Endothelial cell of umbilical vein (primary cell): Measurements from ENCODE around the gene ZNF598. TPM values are rescaled to one million over a fixed set of nuclear protein-coding genes. Genes with fewer than 3 reads are reported as not detected.

Source experiments
- BruUV-seq: library from RNA; stranded (reverse); fragments of 400-500 nt; replicated peaks from 2 replicates; lab custom pipeline; 2021; lab: Mats Ljungman, UMichigan
- CTCF ChIA-PET: fragments of 300-600, 350-600 bp; sonication (Branson Sonifier 250); formaldehyde crosslinking; loops from one replicate; lab custom pipeline; 2021; ENCODE audit warnings: antibody characterized with exemption, inconsistent platforms; lab: Charles Lee
- POLR2A ChIA-PET: fragments of 300-600, 350-600 bp; sonication (Branson Sonifier 250); formaldehyde crosslinking; loops from one replicate; lab custom pipeline; 2021; ENCODE audit warnings: antibody characterized with exemption, inconsistent platforms; lab: Charles Lee
- DNase-seq: peaks from one replicate; pipeline ENCODE4 v3.0.0-alpha.2; 2011; ENCODE audit warnings: low read depth, low spot score
- FAIRE-seq: peaks from 2 replicates; lab custom pipeline; 2011; peaks lifted over from hg19 to GRCh38; lab: Jason Lieb, UNC
- H2AFZ ChIP-seq: 2 replicates; pipeline ENCODE4 v1.6.0; 2012; ENCODE audit warnings: low read depth, low read length, control low read depth, inconsistent platforms
- H3K27ac ChIP-seq: 2 replicates; pipeline ENCODE4 v1.5.1; 2011; ENCODE audit warnings: low read depth, mild to moderate bottlenecking, control low read depth, low read length, moderate library complexity; ENCODE audit not compliant: insufficient read depth
- H3K27me3 ChIP-seq, 2 experiments: 2 replicates each; pipeline versions ENCODE4 v1.6.0 to v1.6.1; 2011; ENCODE audit warnings: low read length in 2 of 2, mixed read lengths in 1 of 2; ENCODE audit not compliant: control insufficient read depth in 2 of 2, insufficient read depth in 2 of 2
- H3K36me3 ChIP-seq, 2 experiments: 2 replicates in 1 of 2; 3 replicates in 1 of 2; pipeline ENCODE4 v1.5.1; 2011; ENCODE audit warnings: low read length in 2 of 2, mild to moderate bottlenecking in 1 of 2, moderate library complexity in 1 of 2; ENCODE audit not compliant: control insufficient read depth in 2 of 2, insufficient read depth in 2 of 2; ENCODE audit errors: extremely low read depth in 1 of 2
- H3K4me1 ChIP-seq: 3 replicates; pipeline ENCODE4 v1.5.1; 2011; ENCODE audit warnings: mild to moderate bottlenecking, low read length; ENCODE audit not compliant: control insufficient read depth, insufficient read depth; ENCODE audit errors: extremely low read depth
- H3K4me2 ChIP-seq: 2 replicates; pipeline ENCODE4 v1.6.1; 2011; ENCODE audit warnings: low read length, control low read depth, mixed read lengths; ENCODE audit not compliant: insufficient read depth
- H3K4me3 ChIP-seq, 3 experiments: fragments of 200-600 bp in 1 of 3; sonication (generic), shearing (Covaris generic) in 1 of 3; replicated peaks in 1 of 3; 2 replicates each; pipeline ENCODE4 v1.5.1; 2011 to 2016; ENCODE audit warnings: control low read depth in 3 of 3, low read length in 3 of 3, mild to moderate bottlenecking in 2 of 3, inconsistent platforms in 1 of 3, low read depth in 1 of 3, moderate library complexity in 1 of 3; ENCODE audit not compliant: insufficient read depth in 1 of 3
- H3K79me2 ChIP-seq: 2 replicates; pipeline ENCODE4 v1.6.0; 2012; ENCODE audit warnings: low read length, inconsistent platforms; ENCODE audit not compliant: control insufficient read depth, insufficient read depth
- H3K9ac ChIP-seq: replicated peaks from 2 replicates; pipeline ENCODE3; 2011; ENCODE audit warnings: low read length, control low read depth; ENCODE audit not compliant: insufficient read depth; ENCODE audit errors: extremely low read depth
- H3K9me1 ChIP-seq: replicated peaks from 3 replicates; pipeline ENCODE4 v1.6.0; 2011; ENCODE audit warnings: mild to moderate bottlenecking, low read length; ENCODE audit not compliant: control insufficient read depth, insufficient read depth; ENCODE audit errors: extremely low read depth
- H3K9me3 ChIP-seq: replicated peaks from 2 replicates; pipeline ENCODE4 v1.5.1; 2012; ENCODE audit warnings: low read length, inconsistent platforms; ENCODE audit not compliant: control insufficient read depth, insufficient read depth
- H4K20me1 ChIP-seq: replicated peaks from 2 replicates; pipeline ENCODE3; 2011; ENCODE audit warnings: mild to moderate bottlenecking, low read length; ENCODE audit not compliant: control insufficient read depth, insufficient read depth; ENCODE audit errors: extremely low read depth
- EZH2 ChIP-seq: IDR thresholded peaks from 2 replicates; pipeline ENCODE4 v1.6.1; 2012; ENCODE audit warnings: borderline replicate concordance, low read depth, mild to moderate bottlenecking, moderate library complexity, low read length, inconsistent platforms; ENCODE audit not compliant: severe bottlenecking
- FOS ChIP-seq: IDR thresholded peaks from 2 replicates; pipeline ENCODE4 v1.6.1; 2011; ENCODE audit warnings: mild to moderate bottlenecking, low read length, moderate library complexity, borderline replicate concordance; ENCODE audit not compliant: insufficient read depth
- GATA2 ChIP-seq: IDR thresholded peaks from 2 replicates; pipeline ENCODE4 v1.7.0; 2011; ENCODE audit warnings: low read depth, mild to moderate bottlenecking, moderate library complexity, mixed read lengths, low read length; ENCODE audit not compliant: insufficient read length, insufficient read depth
- JUN ChIP-seq: IDR thresholded peaks from 2 replicates; pipeline ENCODE4 v1.6.1; 2011; ENCODE audit warnings: borderline replicate concordance, low read depth; ENCODE audit not compliant: insufficient read length, insufficient read depth
- MAX ChIP-seq: IDR thresholded peaks from 2 replicates; pipeline ENCODE4 v1.6.1; 2011; ENCODE audit not compliant: insufficient read depth, insufficient read length
- POLR2A ChIP-seq: IDR thresholded peaks from 2 replicates; pipeline ENCODE4 v1.6.1; 2012; ENCODE audit warnings: low read depth, mild to moderate bottlenecking, control low read depth, low read length
- dilution Hi-C: fragments of 300-500 bp; cut with MboI; formaldehyde crosslinking; loops from one replicate; pipeline ENCODE4 v1.15.0; 2019; ENCODE audit warnings: low sequenced_read_pairs; ENCODE audit not compliant: extremely low pct_ligation_motif_present
- intact Hi-C: fragments of 100-400 bp; cut with micrococcal nuclease; formaldehyde crosslinking; loops from one replicate; pipeline ENCODE4 v1.10.0; 2022
- polyA plus RNA-seq, 4 experiments: library from polyadenylated mRNA; depleted of rRNA in 3 of 4; stranded (reverse) in 3 of 4; unstranded in 1 of 4; fragments of >200 nt; gene quantifications; 2 replicates each; pipeline versions ENCODE4 v1.2.1 to v1.2.3, GENCODE V29; 2011 to 2012; ENCODE audit warnings: missing spikeins in 1 of 4
- total RNA-seq: library from RNA; stranded (reverse); gene quantifications from 2 replicates; pipeline ENCODE4 v1.2.3, GENCODE V29; 2021

The ZNF598 gene
- total and polyA plus RNA-seq, 2 donors (not counting 3 experiments of a cell fraction or from before 2014, with no cell fraction given) = 43.3 to 67.0 TPM

DNA sequence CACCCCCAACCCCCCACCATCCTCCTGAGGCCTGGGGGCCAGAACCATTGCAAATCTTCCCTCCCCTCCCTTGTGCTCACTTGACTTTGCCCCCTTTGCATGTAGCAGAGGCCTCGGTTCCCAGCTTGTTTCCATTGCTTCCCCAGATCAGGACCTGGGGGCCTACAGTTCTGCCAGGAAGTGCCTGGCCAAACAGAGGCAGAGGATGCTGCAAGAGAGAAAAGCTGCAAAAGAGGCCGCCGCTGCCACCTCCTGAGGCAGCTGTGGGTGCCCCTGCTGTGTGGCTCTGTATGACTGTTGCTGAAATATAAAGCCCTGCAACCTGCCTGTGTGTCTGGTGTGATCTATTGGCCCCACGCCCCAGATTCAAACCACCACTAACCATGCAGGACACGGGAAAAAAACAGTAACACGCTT lies 48.0 kb downstream of the ZNF598 start:
- Histone ChIP-seq H3K4me2 (no peak overlapping the region), H3K27me3 (no peaks in the 10 kb centered on the region), H3K4me3 (no peak overlapping the region), H3K4me1 (peaks cover 27% of the 10 kb centered on the region), H2AFZ (no peak overlapping the region), H4K20me1 (no peaks in the 10 kb centered on the region), H3K9me3 (no peaks in the 10 kb centered on the region), H3K36me3 (peaks cover 8 to 17% of the 10 kb centered on the region in 2 experiments), H3K27ac (no peak overlapping the region), H3K79me2 (peaks cover 50% of the 10 kb centered on the region), H3K9me1 (no peaks in the 10 kb centered on the region), H3K9ac (no peak overlapping the region)
- intact Hi-C loops = no loop called here
- no peak for DNase-seq
- TF ChIP-seq EZH2 (no peak), MAX (no peak), POLR2A (no peak), FOS (no peak), JUN (no peak), GATA2 (no peak)
- dilution Hi-C loops = no loop called here
- BruUV-seq = no TSS peak
- FAIRE-seq = no peak
- ChIA-PET POLR2A (no interaction called here), CTCF (interaction anchor here (2.2 kb wide), 1 partner anchor 179 kb away, joined by 9 read pairs; no protein-coding TSS in a partner anchor)
